Spleen (tissue), 7 donors: ENCODE data around the gene ABHD2.

Experiments used
- POLR2A ChIP-seq, 3 donors: fragments of 450-650 bp; IDR thresholded peaks; one replicate each; pipeline ENCODE4 v1.5.1; 2017; ENCODE audit warnings: antibody characterized with exemption in 3 of 3, mild to moderate bottlenecking in 1 of 3
- POLR2AphosphoS5 ChIP-seq, 3 donors: sonication (generic); formaldehyde crosslinking; IDR thresholded peaks; one replicate each; pipeline ENCODE4 v1.5.1; 2017; ENCODE audit warnings: antibody characterized with exemption in 3 of 3
- TF ChIP-seq, protein P1 (sequence below), 11 experiments: fragments of 200-600 bp in 7 of 11; fragments of 450-650 bp in 4 of 11; sonication (generic) in 4 of 11; IDR thresholded peaks in 8 of 11; conservative IDR thresholded peaks in 3 of 11; 1 replicate in 7 of 11; 2 replicates in 4 of 11; pipeline versions ENCODE4 v1.4.0 to v1.8.0; 2016 to 2021; ENCODE audit warnings: antibody characterized with exemption in 11 of 11, inconsistent platforms in 4 of 11, mild to moderate bottlenecking in 1 of 11
- donor health status: DM: no; HTN: no; CAD: no; lungs with moderate emphysema.
- donor health status: DM: no; HTN: no; CAD: no.
- donor health status: DM: no; HTN: no; CAD: no.

- TF ChIP-seq, protein P1, sequence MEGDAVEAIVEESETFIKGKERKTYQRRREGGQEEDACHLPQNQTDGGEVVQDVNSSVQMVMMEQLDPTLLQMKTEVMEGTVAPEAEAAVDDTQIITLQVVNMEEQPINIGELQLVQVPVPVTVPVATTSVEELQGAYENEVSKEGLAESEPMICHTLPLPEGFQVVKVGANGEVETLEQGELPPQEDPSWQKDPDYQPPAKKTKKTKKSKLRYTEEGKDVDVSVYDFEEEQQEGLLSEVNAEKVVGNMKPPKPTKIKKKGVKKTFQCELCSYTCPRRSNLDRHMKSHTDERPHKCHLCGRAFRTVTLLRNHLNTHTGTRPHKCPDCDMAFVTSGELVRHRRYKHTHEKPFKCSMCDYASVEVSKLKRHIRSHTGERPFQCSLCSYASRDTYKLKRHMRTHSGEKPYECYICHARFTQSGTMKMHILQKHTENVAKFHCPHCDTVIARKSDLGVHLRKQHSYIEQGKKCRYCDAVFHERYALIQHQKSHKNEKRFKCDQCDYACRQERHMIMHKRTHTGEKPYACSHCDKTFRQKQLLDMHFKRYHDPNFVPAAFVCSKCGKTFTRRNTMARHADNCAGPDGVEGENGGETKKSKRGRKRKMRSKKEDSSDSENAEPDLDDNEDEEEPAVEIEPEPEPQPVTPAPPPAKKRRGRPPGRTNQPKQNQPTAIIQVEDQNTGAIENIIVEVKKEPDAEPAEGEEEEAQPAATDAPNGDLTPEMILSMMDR (IDR thresholded peaks at IDR 0.05 in 8 of 11, conservative IDR thresholded peaks at IDR 0.05 in 3 of 11), result no peak
- no peak for TF ChIP-seq POLR2AphosphoS5 (IDR thresholded peaks at IDR 0.05)
- TF ChIP-seq POLR2A (IDR thresholded peaks at IDR 0.05), result no peak
These were observed 11.7 kb downstream of the ABHD2 start for GRCh38 chr15:89099968-89100367.
